Stimulated activated CD4-positive, alpha-beta T cell treated with anti-CD3 and anti-CD28 coated beads, Interleukin-1b, Interleukin-23, amount 100 ng/mL, for 1 hour (primary cell): ENCODE results near the gene PXDC1.

Source experiments
- DNase-seq, 2 donors: peaks; one replicate each; pipeline ENCODE4 v3.0.0-alpha.2; 2020; ENCODE audit warnings: low read depth in 2 of 2

PXDC1 gene

GRCh38 chr6:3751077-3751729 lies at the start of gene PXDC1:
Gene PXDC1, minus strand, starts transcription at chr6:3751713. Its CDS starts 182 bp downstream, at chr6:3751531.
- no peak for DNase-seq

DNA sequence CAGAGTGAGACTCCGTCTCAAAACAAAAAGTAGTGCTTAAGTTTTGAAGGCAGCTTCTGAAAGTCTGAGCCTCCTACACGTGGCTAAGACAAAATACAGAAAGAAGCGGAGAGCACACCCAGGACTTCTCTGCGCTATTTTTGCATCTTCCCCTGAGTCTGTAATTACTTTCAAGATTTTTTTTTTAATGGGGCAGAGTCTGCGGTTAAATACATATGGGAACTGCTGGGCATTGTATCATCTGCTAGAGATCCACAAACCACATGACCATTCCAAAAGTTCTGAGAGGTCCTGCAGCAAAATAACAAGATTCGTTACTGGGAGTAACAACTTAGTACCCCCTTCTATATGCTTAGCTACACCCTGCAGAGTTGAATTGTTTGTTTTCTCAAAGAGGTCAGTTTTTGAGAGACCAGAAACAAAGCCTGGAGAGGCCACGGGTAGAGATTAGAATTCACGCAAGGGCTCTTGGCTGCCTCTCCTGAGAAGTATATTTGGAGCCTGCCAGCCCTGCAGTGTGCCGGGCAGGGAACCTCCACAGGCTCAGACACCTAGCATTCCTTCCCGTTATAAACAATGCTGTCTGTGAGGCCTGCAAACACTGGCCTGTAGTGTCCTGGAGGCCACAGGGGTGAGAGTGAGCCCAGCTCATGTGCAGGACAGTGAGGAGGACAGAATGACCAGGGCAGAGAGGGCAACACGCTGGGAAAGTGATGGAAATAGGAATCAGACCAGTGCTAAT lies 49.5 kb upstream of the PXDC1 start:
- no peak for DNase-seq

DNA sequence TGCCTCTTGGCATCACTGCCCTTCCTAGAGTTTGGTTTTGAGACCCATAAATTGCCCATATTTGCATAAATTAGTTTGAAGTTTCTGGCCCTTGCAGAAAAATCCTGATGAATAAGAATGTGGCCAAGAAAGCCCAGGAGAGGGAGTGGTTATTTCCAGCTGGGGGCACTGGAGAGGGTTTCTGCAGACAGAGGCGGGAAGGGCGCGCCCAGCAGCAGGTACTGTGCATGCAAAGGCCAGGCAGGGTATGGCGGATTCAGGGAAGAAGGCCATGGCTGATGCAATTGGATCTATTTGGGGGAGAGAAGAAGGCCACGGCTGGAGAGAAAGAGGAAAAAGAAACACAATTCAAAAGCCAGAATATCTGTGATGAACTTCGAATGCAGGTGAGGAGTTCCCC lies 48.2 kb upstream of the PXDC1 start:
- DNase-seq = no peak

- DNase-seq = no peak
Measured at GRCh38 chr6:3798055-3798919, 46.8 kb upstream of the PXDC1 start.

DNA sequence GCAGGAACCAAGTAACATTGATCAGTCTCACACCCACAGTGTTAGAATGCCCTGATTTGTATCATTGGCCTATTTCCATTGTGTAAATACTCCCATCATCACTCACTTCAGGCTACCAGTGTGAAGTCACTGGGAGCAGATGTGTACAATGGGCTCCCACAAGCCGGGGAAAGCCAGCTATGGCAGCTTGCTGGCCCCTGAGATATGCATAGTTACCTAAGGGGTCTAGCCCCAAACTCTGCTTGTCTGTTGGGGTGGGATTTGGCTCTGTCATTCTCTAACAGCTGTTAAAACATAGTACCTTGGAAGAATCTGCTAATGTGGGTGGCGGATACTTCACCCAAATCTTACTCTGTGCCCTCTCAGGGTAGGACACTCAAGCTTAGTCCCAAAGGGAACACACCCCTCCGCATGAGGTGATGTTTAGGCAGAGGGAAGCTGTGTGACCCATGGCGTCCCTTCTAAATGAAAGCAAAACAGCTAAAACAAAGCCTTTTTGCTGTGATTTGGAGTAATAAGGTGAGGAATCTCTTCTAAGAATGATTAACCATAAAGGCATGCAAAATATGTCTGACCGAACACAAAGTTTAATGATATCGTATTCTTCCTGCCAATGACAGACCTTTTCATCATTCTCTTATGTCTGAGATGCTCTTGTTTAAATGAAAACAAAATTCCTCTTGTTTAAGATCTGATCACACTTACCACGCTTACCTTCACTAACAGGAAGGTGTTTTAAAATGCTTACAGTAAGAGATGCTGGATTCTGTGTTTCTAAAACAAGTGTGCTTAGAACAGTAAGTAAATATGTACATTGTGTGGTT lies 45.9 kb upstream of the PXDC1 start:
- DNase-seq = no peak

GRCh38 chr6:3796719-3797041 lies 45.2 kb upstream of the PXDC1 start:
- DNase-seq = no peak

DNA sequence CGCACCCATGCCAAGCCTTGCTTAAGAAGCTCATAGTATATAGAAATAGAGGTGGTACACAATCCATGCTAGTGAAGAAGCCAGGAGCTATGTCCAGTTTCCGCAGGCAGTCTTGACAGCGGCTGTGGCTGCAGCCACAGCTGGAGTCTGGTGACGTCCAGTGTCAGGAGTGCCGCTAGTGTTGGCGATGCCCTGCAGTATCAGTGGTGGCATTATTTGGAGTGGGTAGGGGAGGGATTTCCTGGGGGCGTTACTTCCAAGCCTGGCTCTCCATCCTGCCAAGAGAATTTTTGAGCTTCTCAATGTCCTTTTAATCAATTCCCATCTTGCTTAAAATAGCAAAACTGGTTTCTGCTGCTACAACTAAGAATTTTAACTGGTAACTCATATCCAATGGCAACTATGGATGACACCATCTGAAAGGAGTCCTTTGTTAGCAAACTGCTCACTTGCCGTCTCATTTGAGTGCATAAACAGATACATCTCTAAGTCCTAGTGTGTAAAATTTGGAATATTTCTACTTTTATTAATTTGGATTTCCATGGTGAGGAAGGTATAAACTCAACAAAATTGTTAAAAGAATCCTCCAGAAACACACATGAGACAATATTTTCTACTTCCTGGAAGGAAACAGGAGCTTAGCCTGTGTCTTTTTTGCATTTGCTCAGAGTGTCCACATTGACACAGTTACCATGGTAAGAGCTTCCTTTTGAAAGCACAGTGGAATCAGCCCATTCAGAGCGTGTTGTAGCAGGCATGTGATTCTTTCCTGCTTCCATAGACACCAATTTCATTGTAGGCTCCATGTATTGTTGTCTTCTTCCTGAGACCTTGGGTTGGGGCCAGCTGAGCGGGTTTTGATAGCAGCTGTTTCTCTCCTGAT lies 44.6 kb upstream of the PXDC1 start:
- DNase-seq = no peak

GRCh38 chr6:3794092-3794491 lies 42.6 kb upstream of the PXDC1 start:
- no peak for DNase-seq

GRCh38 chr6:3793545-3793944 lies 42.0 kb upstream of the PXDC1 start:
- DNase-seq = no peak

DNA sequence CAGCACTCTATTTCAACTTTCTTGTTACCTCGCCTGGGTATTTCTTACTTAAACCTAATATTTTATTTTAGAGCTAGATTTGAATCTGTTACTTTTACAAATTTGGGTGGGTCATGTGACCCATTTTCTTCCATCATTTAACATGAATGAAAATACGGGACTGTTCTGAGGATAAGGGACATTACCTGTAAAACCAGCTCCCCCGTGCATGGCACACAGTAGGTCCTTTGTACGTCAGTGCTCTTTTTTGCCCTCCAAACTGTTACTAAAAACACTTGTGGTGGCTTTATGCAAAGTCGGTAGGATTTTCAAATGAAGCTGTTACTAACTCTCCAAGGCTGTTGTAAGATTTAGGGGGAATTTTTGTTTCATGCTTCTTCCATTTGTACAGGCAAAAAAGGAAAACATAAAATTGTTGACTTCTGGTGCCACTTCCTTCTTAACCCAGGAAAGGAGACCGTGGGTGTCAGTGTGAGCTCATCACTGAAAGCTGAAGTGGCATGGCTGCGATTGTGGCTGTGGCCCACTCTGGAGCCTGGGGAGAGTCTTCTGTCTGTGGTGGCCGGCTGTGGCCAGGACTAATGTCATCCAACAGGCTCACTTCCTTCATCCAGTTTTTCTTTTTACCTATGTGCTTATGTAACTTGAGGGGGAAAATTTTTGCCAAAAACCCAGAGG lies 40.2 kb upstream of the PXDC1 start:
- DNase-seq = no peak

- DNase-seq = no peak
Measured at GRCh38 chr6:3789896-3790558, 38.5 kb upstream of the PXDC1 start.

DNA sequence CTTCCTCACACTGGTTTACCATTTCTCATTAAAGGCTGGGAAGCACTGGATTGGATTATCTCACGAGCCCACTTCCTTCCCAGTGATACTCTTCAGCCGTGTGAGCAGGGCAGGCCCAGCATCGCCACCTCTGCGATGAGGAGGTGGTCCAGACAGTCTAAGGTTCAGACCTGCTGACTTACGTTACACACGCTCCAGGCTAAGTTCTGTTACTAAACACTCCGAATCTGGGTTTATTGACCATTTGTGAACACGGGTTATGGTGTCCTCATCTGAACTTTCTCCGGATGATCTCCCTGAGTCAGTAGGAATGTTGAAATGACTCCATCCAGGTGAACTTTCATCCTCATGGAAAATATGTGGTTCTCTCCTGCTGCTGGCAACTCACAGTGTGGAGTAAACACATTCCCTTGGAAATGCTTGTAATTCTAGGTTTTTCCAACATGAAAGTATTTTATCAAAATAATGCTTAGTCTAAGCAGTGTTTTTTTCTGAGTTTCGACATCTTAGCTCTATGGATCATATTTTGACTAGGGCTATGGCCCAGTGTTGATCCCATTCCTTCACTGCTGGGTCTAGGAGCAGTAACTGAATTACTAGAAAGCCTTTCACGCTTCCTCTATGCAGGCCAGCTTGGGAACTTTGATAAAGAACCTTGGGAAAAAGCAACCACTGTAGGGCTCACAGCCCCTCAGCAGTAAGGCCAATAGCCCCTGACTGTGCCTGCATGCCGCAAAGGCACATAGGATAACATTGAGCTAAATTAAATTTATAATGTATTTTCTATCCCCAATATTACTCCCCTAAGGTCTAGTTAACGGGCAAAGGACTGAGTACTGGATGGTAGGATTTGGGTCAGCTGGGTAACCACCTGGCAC lies 37.7 kb upstream of the PXDC1 start:
- DNase-seq = no peak

GRCh38 chr6:3788408-3789017 lies 37.0 kb upstream of the PXDC1 start:
- no peak for DNase-seq

DNA sequence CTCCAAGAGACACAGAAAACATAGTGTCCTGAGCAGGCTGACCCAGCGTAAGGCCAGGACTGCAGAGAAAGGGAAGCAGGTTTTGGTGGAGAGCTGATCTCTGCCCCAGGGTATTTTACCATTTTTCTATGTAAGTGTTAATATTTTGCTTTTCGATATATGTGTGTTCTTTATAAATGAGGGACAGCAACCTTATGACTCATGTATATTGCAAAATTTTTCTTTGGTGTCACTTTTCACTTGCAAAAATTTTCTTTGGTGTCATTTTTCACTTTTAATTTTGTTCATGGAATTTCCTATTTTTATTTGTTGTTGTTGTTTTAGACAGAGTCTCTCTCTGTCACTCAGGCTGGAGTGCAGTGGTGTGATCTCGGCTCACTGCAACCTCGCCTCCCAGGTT lies 34.6 kb upstream of the PXDC1 start:
- no peak for DNase-seq

DNA sequence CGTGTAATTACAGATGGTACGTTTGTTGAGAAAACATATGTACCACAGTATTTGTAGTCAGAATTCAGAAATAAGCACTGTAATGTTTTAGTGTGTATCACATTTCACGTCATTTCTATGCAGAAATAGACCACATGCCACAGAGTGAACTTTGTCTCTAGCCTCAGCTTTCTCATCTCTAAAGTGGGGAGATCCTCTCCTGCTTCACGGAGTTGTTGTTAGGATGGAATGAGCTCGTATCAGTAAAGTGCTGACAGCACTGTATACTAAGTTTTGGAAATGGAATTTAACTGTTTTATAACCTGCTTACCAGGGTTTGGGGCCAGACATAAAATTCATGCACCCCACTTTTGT lies 34.2 kb upstream of the PXDC1 start:
- no peak for DNase-seq

GRCh38 chr6:3784885-3785744 lies 33.6 kb upstream of the PXDC1 start:
- no peak for DNase-seq

DNA sequence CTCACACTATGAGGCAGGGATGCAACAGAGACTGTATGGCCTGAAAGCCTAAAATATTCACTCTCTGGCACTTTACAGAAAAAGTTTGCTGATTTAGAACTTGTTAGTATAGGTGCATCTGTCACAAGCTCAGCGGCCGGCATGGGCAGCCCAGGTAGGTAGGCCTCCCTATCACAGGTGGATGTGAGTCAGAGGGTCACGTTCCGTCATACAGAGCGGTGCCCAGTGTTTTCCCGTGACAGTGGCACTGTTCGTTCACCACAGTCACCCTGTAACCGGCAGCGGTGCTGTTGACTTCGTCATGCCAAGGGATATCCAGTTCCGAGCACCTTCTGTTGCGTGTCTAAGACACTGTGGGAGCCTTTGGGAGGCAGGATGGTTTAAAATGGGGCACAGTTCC lies 32.9 kb upstream of the PXDC1 start:
- DNase-seq = no peak
